Effector CD4-positive, alpha-beta T cell (primary cell): ENCODE results near the gene DKC1.
"Not testable (repeated sequence)": the region's sequence is repeated elsewhere in the genome, so short reads cannot be mapped to it uniquely, and the experiment has no call there.

Experiments
- DNase-seq: peaks from one replicate; pipeline ENCODE4 v3.0.0-alpha.2; 2020

The DKC1 gene

DNA sequence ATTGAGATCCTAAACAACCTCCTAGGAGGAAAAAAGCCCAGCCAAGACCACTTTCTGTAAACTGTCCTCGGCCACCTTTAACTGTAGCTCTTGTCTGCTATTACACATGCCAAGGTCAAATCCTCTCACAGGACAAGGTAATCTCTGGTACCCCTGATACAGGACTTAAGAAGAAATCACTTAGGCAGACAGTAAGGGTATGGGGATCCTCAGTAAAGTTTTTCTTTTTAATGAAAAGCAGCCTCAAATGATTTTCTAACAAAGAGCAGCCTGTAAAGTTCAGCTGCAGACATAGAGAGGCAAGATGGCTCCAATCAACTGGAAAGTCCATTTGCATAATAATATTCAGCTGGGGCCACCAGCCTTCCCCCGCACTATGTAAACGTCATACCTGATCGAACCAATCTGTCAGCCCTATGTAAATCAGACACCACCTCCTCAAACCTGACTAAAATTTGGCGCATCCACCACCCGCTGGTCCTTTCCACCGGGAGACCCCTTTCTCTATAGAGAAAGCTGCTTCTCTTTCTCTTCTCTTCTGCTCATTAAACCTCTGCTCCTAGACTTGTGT, 57.2 kb downstream of the DKC1 start:
- no peak for DNase-seq

DNA sequence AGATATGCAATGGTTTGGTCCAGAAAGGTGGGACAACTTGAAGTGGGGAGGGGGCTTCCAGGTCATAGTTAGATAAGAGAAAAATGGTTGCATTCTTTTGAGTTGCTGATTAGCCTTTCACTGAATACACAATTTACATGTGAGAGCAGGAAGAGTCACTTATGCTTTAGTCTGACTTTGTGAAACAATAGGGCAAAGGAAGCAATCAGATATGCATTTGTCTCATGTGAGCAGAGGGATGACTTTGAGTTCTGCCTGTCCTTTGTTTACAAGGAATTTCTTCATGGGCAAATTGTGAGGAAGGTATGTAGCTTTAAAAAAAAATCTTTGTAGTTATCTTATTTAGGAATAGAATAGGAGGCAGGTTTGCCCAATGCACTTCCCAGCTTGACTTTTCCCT, 58.9 kb downstream of the DKC1 start:
- no peak for DNase-seq

DNA sequence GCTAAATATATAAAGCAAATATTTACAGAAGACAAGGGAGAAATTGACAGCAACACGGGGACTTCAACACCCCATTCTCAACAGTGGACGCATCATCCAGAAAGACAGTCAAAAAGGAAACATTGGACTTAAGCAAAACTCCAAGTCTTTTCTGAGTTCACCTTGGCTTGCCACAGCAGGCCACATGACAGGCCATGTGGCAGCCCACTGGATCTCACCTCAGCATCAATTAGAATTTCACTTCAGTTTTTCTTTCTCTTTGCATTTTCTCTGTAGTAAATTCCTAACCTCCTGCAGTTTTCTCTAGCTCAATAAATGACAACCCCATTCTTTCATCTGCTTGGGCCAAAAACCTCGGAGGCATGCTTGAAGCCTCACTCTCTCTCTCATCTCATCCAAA, 59.4 kb downstream of the DKC1 start:
- DNase-seq, result no peak

DNA sequence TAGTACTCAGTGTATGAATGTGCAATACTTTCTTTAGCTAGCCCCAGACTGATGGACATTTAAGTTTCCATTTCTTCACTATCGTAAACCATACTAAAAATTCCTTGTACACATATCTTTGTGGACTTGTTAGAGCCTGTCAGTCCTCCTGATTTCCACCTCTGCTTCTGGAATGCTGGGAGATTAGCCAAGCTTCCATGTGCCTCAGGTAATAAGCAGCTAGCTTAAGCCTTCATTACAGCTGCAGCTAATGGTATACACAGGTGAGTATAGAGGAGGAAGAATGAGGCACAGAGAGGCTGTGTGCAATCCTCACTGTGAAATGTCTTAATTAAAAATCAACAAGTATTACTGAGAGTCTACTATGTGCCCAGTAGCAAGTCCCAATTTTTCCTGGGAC, 62.0 kb downstream of the DKC1 start:
- DNase-seq, result no peak

DNA sequence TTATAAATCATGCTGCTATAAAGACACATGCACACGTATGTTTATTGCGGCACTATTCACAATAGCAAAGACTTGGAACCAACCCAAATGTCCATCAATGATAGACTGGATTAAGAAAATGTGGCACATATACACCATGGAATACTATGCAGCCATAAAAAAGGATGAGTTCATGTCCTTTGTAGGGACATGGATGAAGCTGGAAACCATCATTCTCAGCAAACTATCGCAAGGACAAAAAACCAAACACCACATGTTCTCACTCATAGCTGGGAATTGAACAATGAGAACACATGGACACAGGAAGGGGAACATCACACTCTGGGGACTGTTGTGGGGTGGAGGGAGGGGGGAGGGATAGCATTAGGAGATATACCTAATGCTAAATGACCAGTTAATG, 62.9 kb downstream of the DKC1 start:
- DNase-seq, result not testable (repeated sequence)
